Measurements from ENCODE around the gene APH1A. TPM values are rescaled to one million over a fixed set of nuclear protein-coding genes. Genes with fewer than 3 reads are reported as not detected.

APH1A gene
- total RNA-seq, 4 donors from 2014 or later = 114 to 133 (median 116) TPM

DNA sequence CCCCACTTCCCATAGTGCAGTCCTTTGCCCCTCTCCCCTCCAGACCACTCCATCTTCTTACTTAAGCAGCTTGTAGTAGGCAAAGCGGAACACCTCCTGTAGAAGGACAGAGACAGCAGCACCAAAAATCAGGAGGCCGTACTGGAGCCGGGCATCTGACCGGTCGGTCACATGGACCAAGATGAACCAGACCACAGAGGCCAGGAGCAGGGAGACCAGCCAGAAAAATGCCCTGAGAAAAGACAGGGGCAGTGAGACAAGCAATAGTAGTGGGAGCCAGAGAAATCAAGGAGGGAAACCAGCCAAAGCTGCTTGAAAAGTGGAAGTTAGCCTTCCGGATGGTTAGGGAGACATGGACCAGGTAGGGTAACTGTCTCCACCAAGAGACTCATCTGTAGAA, 920 bp downstream of the APH1A start:
- H3K4me3 ChIP-seq (replicated peaks in 1 of 3) = peak overlapping the region; percentile 69 to 99 (median 93)
- H3K36me3 ChIP-seq = peaks cover 17 to 20% of the 10 kb centered on the region in 2 donors
- H3K9me3 ChIP-seq = no peaks in the 10 kb centered on the region
- no peak for TF ChIP-seq POLR2A (IDR thresholded peaks at IDR 0.05)
- TF ChIP-seq, protein P1, sequence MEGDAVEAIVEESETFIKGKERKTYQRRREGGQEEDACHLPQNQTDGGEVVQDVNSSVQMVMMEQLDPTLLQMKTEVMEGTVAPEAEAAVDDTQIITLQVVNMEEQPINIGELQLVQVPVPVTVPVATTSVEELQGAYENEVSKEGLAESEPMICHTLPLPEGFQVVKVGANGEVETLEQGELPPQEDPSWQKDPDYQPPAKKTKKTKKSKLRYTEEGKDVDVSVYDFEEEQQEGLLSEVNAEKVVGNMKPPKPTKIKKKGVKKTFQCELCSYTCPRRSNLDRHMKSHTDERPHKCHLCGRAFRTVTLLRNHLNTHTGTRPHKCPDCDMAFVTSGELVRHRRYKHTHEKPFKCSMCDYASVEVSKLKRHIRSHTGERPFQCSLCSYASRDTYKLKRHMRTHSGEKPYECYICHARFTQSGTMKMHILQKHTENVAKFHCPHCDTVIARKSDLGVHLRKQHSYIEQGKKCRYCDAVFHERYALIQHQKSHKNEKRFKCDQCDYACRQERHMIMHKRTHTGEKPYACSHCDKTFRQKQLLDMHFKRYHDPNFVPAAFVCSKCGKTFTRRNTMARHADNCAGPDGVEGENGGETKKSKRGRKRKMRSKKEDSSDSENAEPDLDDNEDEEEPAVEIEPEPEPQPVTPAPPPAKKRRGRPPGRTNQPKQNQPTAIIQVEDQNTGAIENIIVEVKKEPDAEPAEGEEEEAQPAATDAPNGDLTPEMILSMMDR (IDR thresholded peaks at IDR 0.05) = no peak
- H3K27ac ChIP-seq = peak overlapping the region; percentile 76 to 96 (median 79)
- H3K27me3 ChIP-seq = no peaks in the 10 kb centered on the region
- DNase-seq = no peak
- WGBS, 2 donors = 28 to 30% methylated on average over 6 of the region's 6 CpGs
- H3K4me1 ChIP-seq = peaks cover 7 to 19% of the 10 kb centered on the region in 2 donors
- intact Hi-C loops (cut with DNase I) = no loop called here

DNA sequence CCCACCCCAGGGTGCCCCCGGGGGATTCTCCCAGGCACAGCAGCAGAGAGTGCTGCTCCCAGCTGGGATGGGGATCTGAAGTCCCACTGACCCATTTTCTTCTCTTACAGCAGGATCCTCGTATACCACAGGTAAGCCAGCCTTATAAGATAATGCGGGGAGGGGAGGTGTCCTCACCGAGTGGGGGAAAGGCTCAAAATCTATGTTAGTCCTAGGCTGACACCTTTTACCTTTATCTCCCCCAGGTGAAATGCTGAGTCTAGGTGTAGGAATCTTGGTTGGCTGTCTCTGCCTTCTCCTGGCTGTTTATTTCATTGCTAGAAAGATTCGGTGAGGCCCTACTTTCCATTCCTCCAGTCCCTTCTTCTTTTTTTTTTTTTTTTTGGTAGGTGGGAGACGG, 5.3 kb downstream of the APH1A start:
- Histone ChIP-seq H3K36me3 (peaks cover 17 to 20% of the 10 kb centered on the region in 2 donors), H3K4me1 (peaks cover 16 to 30% of the 10 kb centered on the region in 2 donors), H3K27ac (no peak overlapping the region), H3K4me3 (replicated peaks in 1 of 3) (no peak overlapping the region), H3K9me3 (no peaks in the 10 kb centered on the region), H3K27me3 (no peaks in the 10 kb centered on the region)
- TF ChIP-seq, protein P1 (IDR thresholded peaks at IDR 0.05) = no peak
- TF ChIP-seq POLR2A (IDR thresholded peaks at IDR 0.05) = no peak
- no peak for DNase-seq
- 77 to 86% methylated on average over 6 of the region's 6 CpGs for WGBS, 2 donors
- intact Hi-C loops (cut with DNase I) = no loop called here

DNA sequence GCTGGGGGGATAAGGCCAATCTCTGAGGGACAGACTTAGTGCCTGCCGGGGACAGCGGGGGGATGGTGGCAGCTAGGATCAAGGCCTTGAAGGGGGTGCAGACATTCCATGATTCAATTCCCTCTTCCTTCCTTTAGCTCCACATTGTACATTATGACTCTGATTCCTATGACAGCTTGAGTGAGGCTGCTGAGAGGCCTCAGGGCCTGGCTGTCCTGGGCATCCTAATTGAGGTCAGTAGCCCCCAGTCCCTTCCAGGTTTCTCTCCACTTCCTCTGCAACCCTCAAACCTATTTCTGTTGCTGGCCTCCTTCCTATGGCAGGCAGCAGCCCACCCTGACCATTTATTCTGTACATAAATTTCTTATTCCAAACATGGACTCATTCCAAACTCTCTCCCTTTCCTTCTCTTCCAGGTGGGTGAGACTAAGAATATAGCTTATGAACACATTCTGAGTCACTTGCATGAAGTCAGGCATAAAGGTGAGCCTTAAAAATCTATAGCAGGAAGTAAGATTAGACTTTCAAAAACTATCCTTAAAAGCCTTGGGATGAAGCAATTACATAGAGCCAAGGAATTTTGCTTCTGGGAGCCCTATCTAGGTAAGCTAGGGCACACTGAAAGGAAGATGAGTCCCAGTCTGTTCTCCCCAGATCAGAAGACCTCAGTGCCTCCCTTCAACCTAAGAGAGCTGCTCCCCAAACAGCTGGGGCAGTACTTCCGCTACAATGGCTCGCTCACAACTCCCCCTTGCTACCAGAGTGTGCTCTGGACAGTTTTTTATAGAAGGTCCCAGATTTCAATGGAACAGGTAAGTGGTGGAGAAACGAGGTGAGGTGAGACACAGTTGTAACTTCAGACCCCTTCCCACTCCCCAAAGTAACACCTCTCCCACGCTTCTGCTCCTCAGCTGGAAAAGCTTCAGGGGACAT, 6.2 kb downstream of the APH1A start:
- TF ChIP-seq POLR2A (IDR thresholded peaks at IDR 0.05) = no peak
- TF ChIP-seq, protein P1 (IDR thresholded peaks at IDR 0.05) = no peak
- Histone ChIP-seq H3K4me1 (peaks cover 11 to 35% of the 10 kb centered on the region in 2 donors), H3K9me3 (no peaks in the 10 kb centered on the region), H3K36me3 (peaks cover 17 to 20% of the 10 kb centered on the region in 2 donors), H3K27me3 (no peaks in the 10 kb centered on the region), H3K27ac (no peak overlapping the region), H3K4me3 (replicated peaks in 1 of 3) (no peak overlapping the region)
- intact Hi-C loops (cut with DNase I) = no loop called here
- WGBS, 2 donors = 81 to 83% methylated on average over 6 of the region's 6 CpGs
- no peak for DNase-seq

DNA sequence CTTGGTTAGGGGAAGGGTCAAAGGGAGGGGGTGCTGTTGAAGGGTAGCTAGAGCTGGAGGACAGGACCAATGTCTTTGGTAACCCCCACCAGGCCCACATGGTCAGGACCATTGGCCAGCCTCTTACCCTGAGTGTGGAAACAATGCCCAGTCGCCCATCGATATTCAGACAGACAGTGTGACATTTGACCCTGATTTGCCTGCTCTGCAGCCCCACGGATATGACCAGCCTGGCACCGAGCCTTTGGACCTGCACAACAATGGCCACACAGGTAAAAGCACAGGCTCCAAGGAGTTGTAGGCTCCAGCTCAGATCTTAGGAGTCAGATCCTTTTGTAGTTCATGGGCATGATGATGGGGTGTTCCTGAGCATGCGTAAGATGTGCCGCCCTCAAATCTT, 7.4 kb downstream of the APH1A start:
- TF ChIP-seq, protein P1 (IDR thresholded peaks at IDR 0.05) = no peak
- no peak for TF ChIP-seq POLR2A (IDR thresholded peaks at IDR 0.05)
- no peak for DNase-seq
- no peak overlapping the region for H3K27ac ChIP-seq
- no peaks in the 10 kb centered on the region for H3K27me3 ChIP-seq
- no peaks in the 10 kb centered on the region for H3K9me3 ChIP-seq
- H3K4me3 ChIP-seq (replicated peaks in 1 of 3) = no peak overlapping the region
- intact Hi-C loops (cut with DNase I) = no loop called here
- H3K4me1 ChIP-seq = peaks cover 11 to 31% of the 10 kb centered on the region in 2 donors
- H3K36me3 ChIP-seq = peaks cover 16 to 19% of the 10 kb centered on the region in 2 donors
- WGBS, 2 donors = 89 to 100% methylated on average over 4 to 6 of the region's 6 CpGs

Measured in thyroid gland (tissue), 4 donors.